NCI-H2029 (cell line): ENCODE results near the gene MUC21.
"Not testable (repeated sequence)": the region's sequence is repeated elsewhere in the genome, so short reads cannot be mapped to it uniquely, and the experiment has no call there.

Source experiments
- DNase-seq: peaks from one replicate; lab custom pipeline; 2025; lab: John Stamatoyannopoulos, UW

MUC21 gene

GRCh38 chr6:30969171-30969570 is 14.3 kb upstream of the MUC21 start:
- not testable (repeated sequence) for DNase-seq

DNA sequence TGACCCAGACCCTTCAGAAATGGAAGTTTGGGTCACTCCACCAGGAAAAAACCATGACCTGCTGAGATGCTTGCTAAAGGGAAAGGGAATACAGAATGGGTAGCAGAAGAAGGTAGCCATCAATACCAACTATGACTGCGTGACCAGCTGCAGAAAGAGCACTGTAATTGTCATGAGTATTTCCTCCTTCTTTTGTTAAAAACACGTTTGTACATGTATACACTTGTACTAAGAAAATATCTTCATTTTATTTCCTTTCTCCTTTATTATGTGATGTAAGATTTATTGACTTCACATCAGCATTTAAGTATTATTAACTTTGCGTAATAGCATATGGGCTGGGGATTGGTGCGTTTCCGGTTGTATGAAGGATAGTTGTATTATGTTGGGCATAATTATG is 12.6 kb upstream of the MUC21 start:
- DNase-seq = no peak

DNA sequence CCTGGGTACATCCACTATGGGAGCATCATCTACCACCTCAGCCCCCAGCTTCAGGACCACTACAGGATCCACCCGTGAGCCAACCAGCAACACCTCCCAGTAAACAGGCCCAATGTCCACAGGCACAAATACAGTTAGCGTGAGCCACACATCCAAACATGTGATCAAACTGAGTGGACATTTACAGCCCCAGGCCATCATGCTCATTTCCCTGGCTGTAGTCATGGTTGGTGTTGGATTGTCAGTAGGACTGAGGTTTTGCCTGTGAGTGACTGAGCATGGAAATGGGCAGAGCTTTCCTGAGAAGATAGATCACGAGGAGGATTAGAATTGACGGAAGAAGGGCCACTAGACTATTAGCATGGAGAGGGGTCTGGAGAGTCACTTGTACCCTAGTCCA is 10.7 kb upstream of the MUC21 start:
- DNase-seq = no peak

DNA sequence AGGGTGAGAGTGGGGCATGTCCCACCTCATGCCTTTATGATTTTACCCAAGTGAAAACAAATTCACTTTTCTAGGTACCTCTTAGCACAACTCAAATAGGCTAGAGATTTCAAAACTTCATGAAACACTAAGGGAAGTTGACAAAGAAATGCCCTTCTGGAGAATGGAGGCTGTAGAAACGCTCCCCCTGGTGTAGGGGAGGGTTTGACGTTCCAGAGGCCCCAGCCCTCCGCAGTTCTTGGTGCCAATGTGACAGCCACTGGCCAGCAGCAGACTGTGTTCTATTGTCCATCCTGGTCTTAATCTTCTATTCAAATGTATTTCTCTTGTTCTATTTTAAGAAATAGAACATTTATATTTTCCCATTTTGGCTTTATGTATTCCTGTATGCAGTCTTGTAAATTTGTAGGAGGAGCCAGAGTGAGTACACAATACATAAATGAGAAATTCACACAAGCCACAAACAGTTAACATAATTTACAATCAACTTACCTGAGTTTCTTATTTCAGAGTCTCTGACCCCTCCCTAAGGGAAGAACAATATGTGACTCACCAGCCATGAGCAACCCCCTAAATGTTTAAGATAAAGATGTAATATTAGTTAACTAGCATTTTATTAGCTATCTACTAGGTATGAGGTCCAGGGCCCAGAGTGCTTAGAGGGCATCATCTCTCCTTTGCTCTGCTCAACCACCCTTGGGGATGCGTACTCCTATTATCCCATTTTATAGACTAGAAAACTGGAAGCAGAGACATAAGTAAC is 8.8 kb upstream of the MUC21 start:
- no peak for DNase-seq

DNA sequence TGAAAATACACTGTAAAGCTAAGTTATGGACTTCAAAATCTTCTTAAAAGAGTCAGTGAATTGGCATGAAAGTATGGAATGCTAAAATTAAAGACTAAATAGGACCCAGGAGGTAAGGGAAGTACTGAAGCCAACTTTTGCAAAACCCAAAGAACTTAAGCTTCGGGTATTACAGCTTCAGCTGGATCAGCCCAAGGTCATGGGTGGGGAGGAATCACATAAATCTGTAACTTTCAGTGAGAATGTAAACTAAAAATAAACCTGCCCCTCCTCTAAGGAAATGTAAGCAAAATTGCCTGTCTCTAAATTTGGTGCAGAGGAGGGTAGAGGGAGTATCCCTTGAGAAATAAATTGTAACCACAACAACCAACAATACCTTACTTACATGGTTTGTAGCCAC is 4.4 kb upstream of the MUC21 start:
- no peak for DNase-seq

GRCh38 chr6:30979690-30980089 is 3.8 kb upstream of the MUC21 start:
- DNase-seq = no peak

- peak; percentile 29 for DNase-seq
Measured at GRCh38 chr6:30981942-30982772, 1.4 kb upstream of the MUC21 start.

- DNase-seq = peak; percentile 2
Measured at GRCh38 chr6:30985490-30985889, 2.0 kb downstream of the MUC21 start.

DNA sequence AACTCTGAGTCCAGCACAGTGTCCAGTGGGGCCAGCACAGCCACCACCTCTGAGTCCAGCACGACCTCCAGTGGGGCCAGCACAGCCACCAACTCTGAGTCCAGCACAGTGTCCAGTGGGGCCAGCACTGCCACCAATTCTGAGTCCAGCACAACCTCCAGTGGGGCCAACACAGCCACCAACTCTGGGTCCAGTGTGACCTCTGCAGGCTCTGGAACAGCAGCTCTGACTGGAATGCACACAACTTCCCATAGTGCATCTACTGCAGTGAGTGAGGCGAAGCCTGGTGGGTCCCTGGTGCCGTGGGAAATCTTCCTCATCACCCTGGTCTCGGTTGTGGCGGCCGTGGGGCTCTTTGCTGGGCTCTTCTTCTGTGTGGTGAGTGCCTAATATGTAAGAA is 3.8 kb downstream of the MUC21 start:
- DNase-seq = no peak

DNA sequence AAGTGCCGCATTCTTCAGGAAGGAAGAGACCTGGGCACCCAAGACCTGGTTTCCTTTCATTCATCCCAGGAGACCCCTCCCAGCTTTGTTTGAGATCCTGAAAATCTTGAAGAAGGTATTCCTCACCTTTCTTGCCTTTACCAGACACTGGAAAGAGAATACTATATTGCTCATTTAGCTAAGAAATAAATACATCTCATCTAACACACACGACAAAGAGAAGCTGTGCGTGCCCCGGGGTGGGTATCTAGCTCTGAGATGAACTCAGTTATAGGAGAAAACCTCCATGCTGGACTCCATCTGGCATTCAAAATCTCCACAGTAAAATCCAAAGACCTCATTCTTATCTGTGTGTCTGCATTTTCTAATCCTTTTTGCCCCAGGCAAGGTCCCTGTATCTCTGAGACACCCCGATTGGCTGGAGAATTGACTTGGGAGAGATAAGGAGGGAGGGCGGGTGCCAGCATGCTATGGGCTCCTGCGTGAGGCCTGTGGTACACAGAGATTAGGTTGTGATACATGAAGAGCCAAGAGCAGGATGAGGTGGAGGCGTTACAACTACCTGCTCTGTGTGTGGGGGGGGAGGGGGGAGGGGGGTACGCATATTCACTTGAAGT is 4.8 kb downstream of the MUC21 start:
- no peak for DNase-seq

GRCh38 chr6:30990422-30991086 is 7.0 kb downstream of the MUC21 start:
- peak; percentile 35 for DNase-seq

GRCh38 chr6:30991891-30992290 is 8.4 kb downstream of the MUC21 start:
- no peak for DNase-seq

DNA sequence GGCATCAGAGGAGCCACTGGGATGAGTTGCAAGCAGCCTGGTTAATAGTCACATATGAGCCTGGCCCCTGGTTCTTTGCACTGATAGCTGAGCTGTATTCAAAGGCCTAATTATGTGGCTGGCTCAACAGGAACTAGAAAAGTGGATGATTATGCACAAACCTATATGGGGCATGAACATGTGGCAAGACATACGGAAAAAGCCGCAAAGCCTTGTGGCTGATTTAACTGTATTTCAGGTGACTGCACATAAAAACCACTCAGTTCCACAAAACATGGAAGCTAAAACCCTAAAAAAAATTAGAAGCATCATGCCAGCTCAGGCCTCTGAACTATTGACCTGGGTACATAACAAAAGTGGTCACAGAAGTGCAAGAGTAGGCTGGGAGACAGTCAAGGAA is 13.8 kb downstream of the MUC21 start:
- DNase-seq = no peak

DNA sequence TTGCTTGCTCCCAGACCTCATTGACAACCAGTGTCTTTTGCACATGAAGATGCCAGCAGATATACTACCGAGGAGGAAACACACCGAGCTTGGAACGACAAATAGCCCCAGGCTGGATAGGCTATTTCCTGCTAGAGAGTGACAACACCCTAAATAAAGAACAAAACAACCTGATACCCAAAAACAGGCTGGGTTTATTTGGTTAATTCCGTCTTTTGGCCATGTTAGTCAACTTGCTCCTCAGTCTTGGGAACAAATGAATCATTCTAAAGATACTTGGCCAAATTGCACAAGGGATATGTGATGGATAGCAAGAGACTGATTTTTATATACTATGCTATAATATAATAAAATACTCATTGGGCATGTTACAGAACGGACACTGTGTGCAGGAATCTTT is 15.3 kb downstream of the MUC21 start:
- DNase-seq = no peak

GRCh38 chr6:31000067-31000860 is 16.7 kb downstream of the MUC21 start:
- not testable (repeated sequence) for DNase-seq

DNA sequence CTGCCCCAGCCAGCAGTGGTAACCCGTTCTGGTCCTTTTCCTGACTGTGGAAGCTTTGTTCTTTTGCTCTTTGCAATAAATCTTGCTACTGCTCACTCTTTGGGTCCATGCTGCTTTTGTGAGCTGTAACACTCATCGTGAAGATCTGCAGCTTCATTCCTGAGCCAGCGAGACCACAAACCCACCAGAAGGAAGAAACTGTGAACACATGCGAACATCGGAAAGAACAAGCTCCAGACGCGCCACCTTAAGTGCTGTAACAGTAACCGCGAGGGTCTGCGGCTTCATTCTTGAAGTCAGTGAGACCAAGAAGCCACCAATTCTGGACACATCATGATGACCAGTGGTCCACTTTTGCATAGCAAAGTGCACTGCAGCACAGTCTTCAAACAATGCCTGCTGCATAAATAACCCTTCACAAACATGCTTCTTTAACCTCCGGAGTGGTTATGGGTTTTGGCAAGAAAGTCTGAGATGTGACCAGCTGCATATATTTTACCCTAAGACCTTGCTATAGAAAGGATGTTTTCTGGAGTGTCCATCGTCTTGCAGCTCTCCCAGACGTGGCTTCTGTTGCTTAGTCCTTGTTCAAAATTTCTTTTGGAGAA is 17.9 kb downstream of the MUC21 start:
- DNase-seq = no peak

DNA sequence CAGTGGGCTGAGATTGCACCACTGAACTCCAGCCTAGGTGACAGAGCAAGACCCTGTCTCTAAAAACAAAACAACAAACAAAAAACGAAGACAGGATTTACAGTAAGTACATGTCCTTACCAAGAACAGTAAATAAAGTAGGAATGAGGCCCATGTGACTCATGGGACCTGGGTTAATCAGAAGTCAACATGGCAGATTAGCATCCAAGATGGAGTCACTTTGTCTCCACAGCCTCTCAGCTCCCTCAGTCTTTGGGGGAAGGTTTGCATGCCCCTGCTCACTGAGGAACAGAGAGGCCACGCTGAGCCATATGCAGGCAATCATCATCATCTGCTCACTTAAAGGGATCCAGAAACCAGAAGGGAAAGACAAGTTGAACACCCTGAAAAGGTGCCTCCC is 19.0 kb downstream of the MUC21 start:
- no peak for DNase-seq

DNA sequence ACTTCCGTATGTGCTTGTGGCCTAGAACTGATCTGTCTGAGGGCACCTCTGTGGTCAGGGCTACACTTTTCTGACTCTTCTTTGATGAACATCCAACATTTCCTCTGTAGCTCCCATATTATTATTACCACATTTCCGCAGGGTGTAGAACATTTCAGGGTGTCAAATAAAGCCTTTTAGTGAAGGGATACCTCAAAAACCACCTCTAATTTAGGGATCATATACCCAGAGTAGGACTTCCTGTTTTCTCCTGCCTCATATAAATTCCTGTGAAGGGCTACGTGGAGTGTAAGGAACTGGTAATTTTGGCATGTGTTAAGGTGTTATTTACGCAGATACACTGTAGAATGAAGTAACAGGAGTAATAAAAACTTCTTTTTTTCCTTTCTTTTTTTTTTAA is 21.3 kb downstream of the MUC21 start:
- DNase-seq = no peak

- no peak for DNase-seq
Measured at GRCh38 chr6:31005249-31006020, 21.9 kb downstream of the MUC21 start.

DNA sequence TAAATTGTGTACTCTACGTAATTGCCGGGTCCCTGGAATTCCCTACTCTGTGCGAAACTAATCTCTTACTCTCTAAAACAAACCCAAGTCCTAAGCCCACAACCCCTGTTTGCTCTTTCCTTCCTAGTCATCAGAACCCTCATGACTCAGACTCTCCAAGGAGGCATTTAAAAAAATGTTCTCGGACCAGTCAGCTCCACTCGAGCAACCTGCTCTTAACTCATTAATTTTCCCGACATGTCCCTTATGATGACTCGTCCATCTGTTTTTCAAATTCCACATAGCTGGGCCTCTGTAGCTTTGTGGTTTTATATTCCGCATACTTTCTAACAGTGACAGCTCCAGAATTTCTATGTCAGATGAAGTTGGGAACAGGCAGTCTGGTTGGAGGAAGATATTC is 24.2 kb downstream of the MUC21 start:
- DNase-seq = no peak
